PC-9 (cell line): ENCODE measurements around the gene CNNM2.

ENCODE experiments used
- EZH2 ChIP-seq: fragments of 200-600 bp; sonication (generic); IDR thresholded peaks from 2 replicates; pipeline ENCODE4 v1.8.0; 2017; ENCODE audit warnings: antibody characterized with exemption, low read depth
- TF ChIP-seq, protein P1 (sequence below): fragments of 200-600 bp; sonication (generic); conservative IDR thresholded peaks from 2 replicates; pipeline ENCODE4 v1.6.1; 2017; ENCODE audit warnings: mixed run types, antibody characterized with exemption, mild to moderate bottlenecking, moderate library complexity

DNA sequence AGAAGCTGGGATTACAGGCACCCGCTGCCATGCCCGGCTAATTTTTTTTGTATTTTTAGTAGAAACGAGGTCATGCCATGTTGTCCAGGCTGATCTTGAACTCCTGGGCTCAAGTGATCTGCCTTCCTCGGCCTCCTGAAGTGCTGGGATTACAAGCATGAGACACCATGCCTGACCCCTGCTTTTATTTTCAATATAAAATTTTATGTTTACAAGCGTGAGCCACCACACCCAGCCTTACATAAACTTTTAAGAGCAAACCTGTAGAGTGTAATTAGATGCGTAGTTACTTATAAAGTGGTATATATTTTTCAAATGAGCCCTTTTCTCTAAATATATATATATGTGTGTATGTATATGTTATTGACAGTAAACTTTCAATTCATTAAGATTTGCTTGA, 8.7 kb downstream of the CNNM2 start:
- TF ChIP-seq, protein P1, sequence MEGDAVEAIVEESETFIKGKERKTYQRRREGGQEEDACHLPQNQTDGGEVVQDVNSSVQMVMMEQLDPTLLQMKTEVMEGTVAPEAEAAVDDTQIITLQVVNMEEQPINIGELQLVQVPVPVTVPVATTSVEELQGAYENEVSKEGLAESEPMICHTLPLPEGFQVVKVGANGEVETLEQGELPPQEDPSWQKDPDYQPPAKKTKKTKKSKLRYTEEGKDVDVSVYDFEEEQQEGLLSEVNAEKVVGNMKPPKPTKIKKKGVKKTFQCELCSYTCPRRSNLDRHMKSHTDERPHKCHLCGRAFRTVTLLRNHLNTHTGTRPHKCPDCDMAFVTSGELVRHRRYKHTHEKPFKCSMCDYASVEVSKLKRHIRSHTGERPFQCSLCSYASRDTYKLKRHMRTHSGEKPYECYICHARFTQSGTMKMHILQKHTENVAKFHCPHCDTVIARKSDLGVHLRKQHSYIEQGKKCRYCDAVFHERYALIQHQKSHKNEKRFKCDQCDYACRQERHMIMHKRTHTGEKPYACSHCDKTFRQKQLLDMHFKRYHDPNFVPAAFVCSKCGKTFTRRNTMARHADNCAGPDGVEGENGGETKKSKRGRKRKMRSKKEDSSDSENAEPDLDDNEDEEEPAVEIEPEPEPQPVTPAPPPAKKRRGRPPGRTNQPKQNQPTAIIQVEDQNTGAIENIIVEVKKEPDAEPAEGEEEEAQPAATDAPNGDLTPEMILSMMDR, result no peak
- TF ChIP-seq EZH2, result no peak
